NCI-H226 (cell line): Measurements from ENCODE around the gene GCLC.
"Not testable (repeated sequence)": the region's sequence is repeated elsewhere in the genome, so short reads cannot be mapped to it uniquely, and the experiment has no call there.

Source experiments
- DNase-seq: peaks from one replicate; pipeline ENCODE4 v3.0.0-alpha.2; 2015

The GCLC gene

DNA sequence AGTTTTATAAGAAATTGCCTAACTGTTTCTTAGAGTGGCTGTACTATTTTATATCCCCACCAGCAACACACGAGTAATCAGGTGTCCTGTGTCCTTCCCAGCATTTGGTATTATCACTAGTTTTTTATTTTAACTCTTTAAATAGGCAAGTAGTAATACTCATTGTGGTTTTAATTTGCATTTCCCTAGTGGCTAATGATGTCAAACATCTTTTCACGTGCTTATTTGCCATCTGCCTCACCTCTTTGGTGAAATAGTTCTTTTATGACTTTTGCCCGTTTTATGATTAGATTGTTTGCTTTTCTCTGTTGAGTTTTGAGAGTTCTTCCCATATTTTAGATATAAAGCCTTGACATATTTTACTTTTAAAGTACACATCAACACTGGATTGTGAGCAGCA lies 57.8 kb downstream of the GCLC start:
- no peak for DNase-seq

DNA sequence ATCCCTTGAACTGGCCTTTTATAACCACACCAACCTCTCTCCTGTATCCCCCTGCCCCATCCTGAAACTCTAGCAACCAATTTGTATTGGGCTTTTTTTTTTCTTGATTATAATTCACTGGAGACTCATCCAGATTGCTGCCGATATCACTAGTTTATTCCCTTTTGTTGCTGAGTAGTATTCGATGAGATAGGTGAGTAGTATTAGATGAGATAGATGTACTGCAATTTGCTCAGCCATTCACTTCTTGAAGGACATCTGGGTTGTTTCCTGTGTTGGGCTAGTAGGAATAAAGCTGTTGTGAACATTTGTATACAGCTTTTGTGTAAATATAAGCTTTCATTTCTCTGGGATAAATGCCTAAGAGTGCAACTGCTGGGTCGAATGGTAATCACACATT lies 58.2 kb downstream of the GCLC start:
- no peak for DNase-seq

DNA sequence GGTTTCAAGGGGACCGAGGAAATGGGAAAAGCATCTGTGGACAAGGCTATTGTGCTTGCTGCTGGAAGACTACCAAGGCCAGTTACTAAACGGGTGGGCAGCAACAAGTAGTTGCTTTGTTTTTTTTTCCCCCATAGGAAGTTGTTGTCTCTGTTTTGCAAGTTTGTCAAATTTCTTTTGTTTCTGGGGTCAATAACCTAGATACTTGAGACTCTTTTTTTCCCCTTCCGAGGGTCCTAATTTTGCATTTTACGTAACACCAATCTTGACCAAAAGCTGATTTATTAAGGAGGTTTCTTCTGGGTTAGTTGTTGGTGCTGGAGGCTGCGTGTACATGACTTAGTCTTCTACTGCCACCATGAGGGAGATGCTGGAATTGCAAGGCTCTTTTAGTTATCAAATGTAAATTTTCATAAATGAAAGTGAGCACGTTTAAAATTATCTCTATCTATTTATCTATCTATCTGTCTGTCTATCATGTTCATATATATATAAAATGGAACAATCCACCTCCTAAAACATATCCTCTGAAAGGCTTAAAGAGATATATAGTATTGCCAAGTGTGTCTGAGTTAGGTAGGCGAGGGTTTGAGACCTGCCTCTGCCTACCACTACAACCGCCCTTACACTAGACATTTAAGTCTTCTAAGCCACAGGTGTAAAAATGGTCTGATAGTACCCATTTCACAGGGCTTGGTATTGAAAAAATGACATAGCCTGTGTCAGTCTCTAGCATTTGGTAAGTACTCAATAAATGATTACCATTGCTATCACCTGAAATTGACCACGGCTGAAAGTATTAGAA lies 60.2 kb downstream of the GCLC start:
- no peak for DNase-seq

DNA sequence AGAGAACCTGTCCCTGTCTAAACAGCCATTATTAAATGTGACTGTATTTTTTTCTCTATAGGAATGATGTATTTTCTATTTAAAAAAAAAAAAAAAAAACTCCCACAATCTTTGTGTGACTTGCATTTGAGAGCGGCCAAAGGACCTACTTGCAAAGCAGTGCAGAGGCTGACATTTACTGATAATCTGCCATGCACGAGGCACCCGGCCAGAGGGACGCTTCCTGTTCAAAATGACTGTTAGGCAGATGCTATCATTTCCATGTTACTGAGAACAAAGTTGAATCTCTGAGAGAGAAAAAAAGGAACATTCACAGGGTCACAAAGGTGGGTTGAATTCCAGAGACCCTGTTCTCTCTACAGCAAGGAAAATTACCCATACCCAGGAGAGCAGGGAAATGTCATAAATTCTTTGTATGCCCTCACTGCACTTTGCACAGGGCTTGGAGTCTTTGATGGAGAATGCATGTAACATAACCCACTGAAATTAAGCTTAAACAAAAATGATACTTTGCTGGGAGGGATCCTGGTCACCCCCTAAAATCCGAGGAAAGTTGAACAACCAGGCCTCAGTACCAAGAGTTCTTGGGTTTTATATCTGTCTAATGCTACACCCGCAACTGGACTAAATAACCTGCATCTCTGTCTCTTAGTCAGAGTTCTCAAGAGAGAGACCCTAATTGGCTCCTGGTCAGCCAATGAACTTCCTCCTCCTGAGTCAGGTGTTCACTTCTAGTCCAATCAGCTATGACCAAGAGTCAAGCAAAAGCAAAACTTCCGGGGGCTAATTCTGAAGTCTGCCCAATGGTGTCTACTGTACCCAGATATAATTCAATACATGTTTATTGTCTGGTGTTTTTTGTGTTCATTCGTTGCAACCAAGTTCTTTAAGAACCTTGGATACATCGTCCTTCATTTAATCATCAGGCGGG lies 61.2 kb downstream of the GCLC start:
- DNase-seq: peak; percentile 17

GRCh38 chr6:53481323-53481722 lies 63.6 kb downstream of the GCLC start:
- no peak for DNase-seq

DNA sequence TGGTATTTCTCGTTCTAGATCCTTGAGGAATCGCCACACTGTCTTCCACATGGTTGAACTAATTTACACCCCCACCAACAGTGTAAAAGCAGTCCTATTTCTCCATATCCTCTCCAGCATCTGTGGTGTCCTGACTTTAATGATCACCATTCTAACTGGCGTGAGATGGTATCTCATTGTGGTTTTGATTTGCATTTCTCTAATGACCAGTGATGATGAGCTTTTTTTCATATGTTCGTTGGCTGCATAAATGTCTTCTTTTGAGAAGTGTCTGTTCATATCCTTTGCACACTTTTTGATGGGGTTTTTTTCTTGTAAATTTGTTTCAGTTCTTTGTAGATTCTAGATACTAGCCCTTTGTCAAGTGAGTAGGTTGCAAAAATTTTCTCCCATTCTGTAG lies 64.1 kb downstream of the GCLC start:
- not testable (repeated sequence) for DNase-seq

DNA sequence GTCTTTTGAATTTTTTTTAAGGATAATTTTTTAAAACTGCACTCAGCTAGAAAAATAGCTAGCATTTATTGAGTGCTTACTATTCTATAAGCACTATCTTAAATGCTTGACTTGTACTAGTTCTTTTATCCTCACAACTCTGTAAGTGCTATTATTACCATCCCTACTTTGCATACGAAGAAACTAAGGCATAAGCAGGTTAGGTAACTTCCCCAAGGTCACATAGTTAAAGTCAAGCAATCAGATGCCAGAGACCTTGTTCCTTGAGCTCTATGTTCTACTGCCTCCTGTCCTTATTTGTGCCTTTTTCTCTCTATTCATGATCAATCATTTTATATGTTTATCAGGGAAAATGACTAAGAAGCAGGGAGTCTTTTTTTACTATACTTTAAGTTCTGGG lies 65.0 kb downstream of the GCLC start:
- no peak for DNase-seq

DNA sequence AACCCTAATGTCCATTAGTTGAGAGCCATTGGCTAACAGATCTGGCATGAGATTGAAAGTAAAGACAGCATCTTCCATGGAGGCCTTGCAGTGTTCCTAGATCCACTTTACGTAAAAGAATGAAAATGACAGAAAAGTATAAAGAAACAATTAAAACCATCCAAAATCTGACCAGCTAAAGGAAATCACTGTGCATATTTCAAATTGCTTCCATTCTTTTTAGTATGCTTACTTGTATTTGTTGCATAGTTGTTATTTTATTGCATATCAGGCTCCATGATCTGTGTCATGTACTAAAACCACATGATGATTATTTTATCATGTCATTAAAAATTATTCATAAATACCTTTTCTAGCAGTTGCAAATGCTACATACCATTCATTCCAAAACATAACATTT lies 67.9 kb downstream of the GCLC start:
- no peak for DNase-seq

GRCh38 chr6:53474010-53474409 lies 70.9 kb downstream of the GCLC start:
- DNase-seq: no peak

GRCh38 chr6:53469163-53469562 lies 75.7 kb downstream of the GCLC start:
- DNase-seq: no peak

DNA sequence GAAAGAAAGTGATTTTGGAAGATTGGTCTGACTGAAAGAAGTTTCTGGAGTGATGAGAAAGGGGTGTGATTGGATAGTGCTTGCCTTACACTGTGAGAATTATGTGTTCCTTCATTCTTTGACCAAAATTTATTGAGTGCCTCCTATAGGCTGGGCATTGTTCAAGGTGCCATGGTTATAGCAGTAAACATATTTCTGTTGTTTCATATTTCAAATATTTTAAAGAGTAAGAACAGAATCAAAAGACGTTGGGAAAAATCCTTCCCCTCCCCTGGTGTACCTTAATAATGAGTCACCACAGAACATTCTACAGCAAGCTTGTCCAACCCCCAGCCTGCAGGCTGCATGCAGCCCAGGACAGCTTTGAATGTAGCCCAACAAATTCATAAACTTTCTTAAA lies 78.6 kb downstream of the GCLC start:
- DNase-seq: peak; percentile 58

DNA sequence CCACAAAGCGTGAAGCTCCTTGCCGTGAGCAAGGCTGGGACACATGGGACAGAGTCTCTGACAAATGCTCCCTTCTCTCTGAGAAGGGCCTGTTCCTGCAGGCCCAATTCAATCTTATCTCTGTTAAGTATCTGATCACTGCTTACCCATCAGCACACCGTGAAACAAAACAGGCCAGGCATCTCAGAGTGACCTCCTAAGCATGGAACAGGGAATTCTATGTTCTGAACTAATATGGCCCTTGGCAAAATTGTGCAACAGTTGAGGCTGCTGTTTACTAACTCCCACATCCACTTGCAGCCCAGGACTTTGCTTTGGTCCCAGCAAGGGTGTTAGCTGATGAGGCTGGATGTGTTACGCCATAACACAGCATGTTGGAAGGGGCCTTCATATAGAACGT lies 79.2 kb downstream of the GCLC start:
- DNase-seq: peak; percentile 65

DNA sequence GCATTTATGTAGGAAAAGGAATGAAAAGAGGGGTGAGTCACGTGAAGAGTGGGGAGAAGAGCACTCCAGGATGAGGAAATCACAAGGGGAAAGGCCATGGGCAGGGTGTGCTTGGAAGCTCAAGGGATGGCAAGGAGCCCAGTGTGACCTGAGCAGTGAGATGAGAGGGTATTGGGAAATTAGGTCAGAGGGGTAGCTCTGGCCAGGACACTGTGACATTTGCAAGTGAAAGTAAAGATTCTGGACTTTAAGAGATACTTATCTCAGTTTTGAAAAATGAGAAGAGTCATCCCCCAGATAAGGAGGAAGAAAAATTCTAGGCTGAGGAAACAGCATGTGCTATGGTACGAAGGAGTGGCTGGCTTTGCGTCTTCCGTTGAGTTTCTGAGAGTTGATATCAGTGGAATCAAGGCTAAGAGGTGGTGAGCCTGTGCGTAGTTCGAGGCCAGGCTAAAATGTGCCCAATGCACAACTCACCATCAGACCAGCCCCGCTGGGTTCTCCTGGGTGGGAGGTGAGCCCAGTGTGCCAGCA lies 79.9 kb downstream of the GCLC start:
- DNase-seq: peak; percentile 65

DNA sequence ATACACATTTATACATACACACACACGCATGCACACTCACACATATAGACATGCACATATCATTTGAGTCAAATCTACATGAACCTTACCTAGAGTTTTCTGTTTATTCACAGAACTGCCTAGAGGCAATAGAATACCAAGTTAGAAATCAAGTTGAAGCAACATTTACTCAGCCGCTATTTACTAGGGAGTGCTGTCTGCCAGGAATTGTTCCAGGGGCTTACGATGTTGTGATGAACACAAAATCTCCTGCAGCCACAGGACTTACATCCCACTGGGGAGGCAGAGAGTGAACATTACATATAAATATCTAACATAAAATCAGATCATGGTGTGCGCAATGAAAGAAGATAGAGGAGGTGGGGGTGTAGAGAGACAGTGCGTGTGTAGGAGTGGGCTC lies 80.4 kb downstream of the GCLC start:
- DNase-seq: no peak

- no peak for DNase-seq
These were observed 83.2 kb downstream of the GCLC start for GRCh38 chr6:53461696-53462095.

- no peak for DNase-seq
These were observed 83.8 kb downstream of the GCLC start for GRCh38 chr6:53461041-53461656.

DNA sequence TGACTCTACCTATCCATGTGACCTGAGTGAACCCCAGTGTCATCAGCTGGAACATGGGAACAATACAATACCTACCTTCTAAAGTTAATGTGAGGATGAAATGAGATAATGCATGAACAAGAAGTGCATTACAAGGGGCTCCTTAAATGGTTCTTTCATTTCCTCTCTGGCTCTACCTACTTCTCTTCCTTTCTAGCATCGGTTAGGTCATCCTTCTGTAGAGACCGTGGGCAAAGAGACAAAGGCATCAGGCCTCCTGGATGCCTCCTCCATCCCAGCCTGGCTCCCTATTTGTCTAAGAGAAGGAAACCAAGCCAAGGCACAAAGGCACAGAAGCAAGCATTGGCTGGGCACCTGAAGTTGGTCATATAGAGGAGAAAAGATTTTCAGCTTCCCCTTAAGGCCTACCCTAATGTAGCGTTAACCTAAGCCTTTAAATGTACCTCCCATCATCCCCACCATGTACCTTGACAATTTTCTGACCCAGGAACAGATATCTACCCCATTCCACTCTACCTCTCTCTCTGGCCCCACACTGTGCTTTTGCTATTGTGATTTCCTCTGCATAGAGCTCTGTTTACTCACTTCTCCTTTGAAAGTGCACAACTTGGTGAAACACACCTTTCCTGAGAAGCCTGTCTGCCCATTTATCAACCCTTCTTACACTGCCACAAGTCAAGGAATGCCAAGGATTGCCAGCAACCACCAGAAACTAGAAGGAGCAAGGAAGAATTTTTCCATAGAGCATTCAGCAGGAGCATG lies 86.6 kb downstream of the GCLC start:
- no peak for DNase-seq

- DNase-seq: no peak
These were observed 88.1 kb downstream of the GCLC start for GRCh38 chr6:53456809-53457208.

- no peak for DNase-seq
These were observed 89.2 kb downstream of the GCLC start for GRCh38 chr6:53455678-53456077.

DNA sequence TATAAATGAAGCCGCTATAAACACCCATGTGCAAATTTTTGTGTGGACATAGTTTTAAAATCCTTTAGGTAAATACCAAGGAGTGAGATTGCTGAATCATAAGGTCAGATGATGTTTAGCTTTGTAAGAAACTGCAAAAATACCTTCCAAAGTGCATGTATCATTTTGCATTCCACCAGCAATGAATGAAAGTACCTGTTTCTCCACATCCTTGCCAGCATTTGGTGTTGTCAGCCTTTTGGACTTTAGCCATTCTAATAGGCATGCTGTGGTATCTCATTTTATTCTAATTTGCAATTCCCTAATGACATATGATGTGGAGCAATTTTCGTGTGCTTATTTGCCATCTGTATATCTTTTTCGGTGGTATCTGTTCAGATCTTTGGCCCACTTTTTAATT lies 93.7 kb downstream of the GCLC start:
- DNase-seq: no peak

DNA sequence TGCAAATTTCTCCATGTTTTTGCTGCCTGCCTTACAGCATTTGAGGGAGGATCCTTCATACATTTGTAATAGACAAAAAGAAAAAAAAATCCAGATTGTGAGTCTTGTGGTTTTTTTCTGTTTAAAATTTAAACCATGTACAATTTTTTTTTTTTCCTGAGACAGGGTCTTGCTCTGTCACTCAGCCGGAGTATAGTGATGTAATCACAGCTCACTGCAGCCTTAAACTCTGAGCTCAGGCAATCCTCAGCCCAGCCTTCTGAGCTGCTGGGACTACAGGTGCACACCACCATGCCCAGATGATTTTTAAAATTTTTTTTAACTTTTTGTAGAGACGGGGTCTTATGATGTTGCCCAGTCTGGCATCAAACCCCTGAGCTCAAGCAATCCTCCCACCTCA lies 97.0 kb downstream of the GCLC start:
- no peak for DNase-seq
